Measurements from ENCODE around the gene FALEC. TPM values are rescaled to one million over a fixed set of nuclear protein-coding genes. Genes with fewer than 3 reads are reported as not detected.

The FALEC gene
- total RNA-seq, 1 experiment from 2014 or later, result 0.71 TPM

- H3K4me1 Mint-ChIP-seq (ENCODE audit: low read depth, unreplicated experiment), result peaks cover 22% of the 10 kb centered on the region
- peak within 1 kb of the TSS; percentile 75 for H3K4me3 Mint-ChIP-seq (ENCODE audit: low read depth, unreplicated experiment)
- TF ChIP-seq CTCF (IDR thresholded peaks at IDR 0.05; ENCODE audit: unreplicated experiment), result no peak
- H3K27me3 Mint-ChIP-seq (ENCODE audit: unreplicated experiment), result peaks cover 14% of the 10 kb centered on the region
- peak; percentile 69 for DNase-seq
- no peaks in the 10 kb centered on the region for H3K9me3 Mint-ChIP-seq (ENCODE audit: low read depth, unreplicated experiment)
- peak within 1 kb of the TSS; percentile 73 for H3K27ac Mint-ChIP-seq (ENCODE audit: unreplicated experiment)
- no TSS peak for BruUV-seq (replicated peaks)
- peaks cover 72% of the 10 kb centered on the region for H3K36me3 Mint-ChIP-seq (ENCODE audit: insufficient read depth, unreplicated experiment)
- intact Hi-C loops (cut with micrococcal nuclease; ENCODE audit: unreplicated experiment), result loop anchor here (5.0 kb wide), 2 partner anchors 62 to 87 kb away; partner anchors contain the start of gene TARS2
- CTCF ChIA-PET, result interaction anchor here (0.5 to 1.4 kb wide), 6 partner anchors 16 to 466 kb away, joined by 3 to 8 read pairs (median 4); no protein-coding TSS in a partner anchor
Observed at GRCh38 chr1:150548632-150549495, 33.3 kb downstream of the FALEC start, which contains the start of gene ADAMTSL4. Gene ADAMTSL4, plus strand, starts transcription at chr1:150549408. Its CDS starts 2,881 bp downstream, at chr1:150552289.

- no peak for DNase-seq
- Mint-ChIP-seq H3K4me3 (ENCODE audit: low read depth, unreplicated experiment) (peak overlapping the region; percentile 75), H3K27me3 (ENCODE audit: unreplicated experiment) (peaks cover 14% of the 10 kb centered on the region), H3K4me1 (ENCODE audit: low read depth, unreplicated experiment) (peaks cover 22% of the 10 kb centered on the region), H3K9me3 (ENCODE audit: low read depth, unreplicated experiment) (no peaks in the 10 kb centered on the region), H3K36me3 (ENCODE audit: insufficient read depth, unreplicated experiment) (peaks cover 72% of the 10 kb centered on the region), H3K27ac (ENCODE audit: unreplicated experiment) (peak overlapping the region; percentile 67)
- BruUV-seq (replicated peaks), result no TSS peak
- intact Hi-C loops (cut with micrococcal nuclease; ENCODE audit: unreplicated experiment), result loop anchor here (5.0 kb wide), 2 partner anchors 62 to 87 kb away; partner anchors contain the start of gene TARS2
- CTCF ChIA-PET, result interaction anchor here (0.5 to 0.6 kb wide), 2 partner anchors 62 to 466 kb away, joined by 4 to 6 read pairs; no protein-coding TSS in a partner anchor
- TF ChIP-seq CTCF (IDR thresholded peaks at IDR 0.05; ENCODE audit: unreplicated experiment), result no peak
Observed at GRCh38 chr1:150549496-150550221, 34.1 kb downstream of the FALEC start.

GRCh38 chr1:150550222-150551050, 34.9 kb downstream of the FALEC start:
- H3K9me3 Mint-ChIP-seq (ENCODE audit: low read depth, unreplicated experiment), result no peaks in the 10 kb centered on the region
- H3K27me3 Mint-ChIP-seq (ENCODE audit: unreplicated experiment), result peaks cover 14% of the 10 kb centered on the region
- H3K4me3 Mint-ChIP-seq (ENCODE audit: low read depth, unreplicated experiment), result peak overlapping the region; percentile 75
- CTCF ChIA-PET, result interaction anchor here (2.0 kb wide), 1 partner anchor 10 kb away, joined by 9 read pairs; no protein-coding TSS in a partner anchor
- no peak for TF ChIP-seq CTCF (IDR thresholded peaks at IDR 0.05; ENCODE audit: unreplicated experiment)
- H3K36me3 Mint-ChIP-seq (ENCODE audit: insufficient read depth, unreplicated experiment), result peaks cover 70% of the 10 kb centered on the region
- H3K4me1 Mint-ChIP-seq (ENCODE audit: low read depth, unreplicated experiment), result peaks cover 22% of the 10 kb centered on the region
- intact Hi-C loops (cut with micrococcal nuclease; ENCODE audit: unreplicated experiment), result no loop called here
- no peak for DNase-seq
- H3K27ac Mint-ChIP-seq (ENCODE audit: unreplicated experiment), result peak overlapping the region; percentile 67
- BruUV-seq (replicated peaks), result no TSS peak

Measured in Calu3 (cell line).